Neural progenitor cell (in vitro differentiated cells): ENCODE results near the gene CSF3R. TPM values are rescaled to one million over a fixed set of nuclear protein-coding genes. Genes with fewer than 3 reads are reported as not detected.
"Not testable (repeated sequence)": the region's sequence is repeated elsewhere in the genome, so short reads cannot be mapped to it uniquely, and the experiment has no call there.

Experiments used
- DNase-seq: peaks from one replicate; pipeline ENCODE4 v3.0.0-alpha.2; 2016; ENCODE audit warnings: low spot score
- H2AFZ ChIP-seq: fragments of 200-600 bp; sonication (generic); replicated peaks from 2 replicates; pipeline ENCODE4 v1.6.1; 2016; ENCODE audit warnings: antibody characterized with exemption
- H3F3A ChIP-seq: fragments of 200-600 bp; sonication (generic); 2 replicates; pipeline ENCODE4 v1.6.1; 2016; ENCODE audit warnings: antibody characterized with exemption, low read depth
- H3K27ac ChIP-seq: fragments of 200-600 bp; sonication (generic); 2 replicates; pipeline ENCODE4 v1.5.1; 2016; ENCODE audit warnings: mild to moderate bottlenecking
- H3K27me3 ChIP-seq: fragments of 200-600 bp; sonication (generic); 2 replicates; pipeline ENCODE4 v1.6.1; 2016; ENCODE audit warnings: mild to moderate bottlenecking, moderate library complexity
- H3K36me3 ChIP-seq: fragments of 200-600 bp; sonication (generic); 2 replicates; pipeline ENCODE4 v1.5.1; 2016
- H3K4me1 ChIP-seq: fragments of 200-600 bp; sonication (generic); 2 replicates; pipeline ENCODE4 v1.6.1; 2016; ENCODE audit warnings: mixed run types
- H3K4me2 ChIP-seq: fragments of 200-600 bp; sonication (generic); 2 replicates; pipeline ENCODE4 v1.6.1; 2016
- H3K4me3 ChIP-seq: fragments of 200-600 bp; sonication (generic); 2 replicates; pipeline ENCODE4 v1.5.1; 2016
- H3K79me2 ChIP-seq: fragments of 200-600 bp; sonication (generic); 2 replicates; pipeline ENCODE4 v1.6.1; 2016; ENCODE audit warnings: low read depth
- H3K9ac ChIP-seq: fragments of 200-600 bp; sonication (generic); 2 replicates; pipeline ENCODE4 v1.6.1; 2016
- H3K9me3 ChIP-seq: fragments of 200-600 bp; sonication (generic); 2 replicates; pipeline ENCODE4 v1.5.1; 2016; ENCODE audit warnings: low read depth
- H4K20me1 ChIP-seq: fragments of 200-600 bp; sonication (generic); 2 replicates; pipeline ENCODE4 v1.6.1; 2016; ENCODE audit warnings: low read depth
- H3K27ac Mint-ChIP-seq: 3 replicates; pipeline ENCODE4 v1.8.0; 2021; ENCODE audit warnings: mixed read lengths
- H3K27me3 Mint-ChIP-seq: 2 replicates; pipeline ENCODE4 v1.8.0; 2022; ENCODE audit warnings: low read depth, mild to moderate bottlenecking, inconsistent platforms, moderate library complexity, mixed read lengths; ENCODE audit not compliant: insufficient read depth
- H3K36me3 Mint-ChIP-seq: 3 replicates; pipeline ENCODE4 v1.8.0; 2021; ENCODE audit warnings: mixed read lengths
- H3K4me1 Mint-ChIP-seq: 3 replicates; pipeline ENCODE4 v1.8.0; 2021; ENCODE audit warnings: mixed read lengths
- H3K4me3 Mint-ChIP-seq: 3 replicates; pipeline ENCODE4 v1.8.0; 2021; ENCODE audit warnings: mild to moderate bottlenecking, moderate library complexity, mixed read lengths
- H3K9me3 Mint-ChIP-seq: 3 replicates; pipeline ENCODE4 v1.8.0; 2020; ENCODE audit warnings: mixed read lengths
- EZH2 ChIP-seq: fragments of 200-600 bp; sonication (generic); IDR thresholded peaks from 2 replicates; pipeline ENCODE4 v1.6.1; 2017; ENCODE audit warnings: antibody characterized with exemption, mild to moderate bottlenecking, moderate library complexity
- EZH2phosphoT487 ChIP-seq: fragments of 200-600 bp; sonication (generic); IDR thresholded peaks from 2 replicates; pipeline ENCODE4 v1.6.1; 2017; ENCODE audit warnings: antibody characterized with exemption
- total RNA-seq: library from RNA; depleted of rRNA; stranded (reverse); fragments of >200 nt; gene quantifications from 2 replicates; pipeline ENCODE4 v1.2.3, GENCODE V29; 2015; ENCODE audit warnings: low replicate concordance
- TF ChIP-seq, protein P1 (sequence below): fragments of 200-600 bp; sonication (generic); IDR thresholded peaks from 2 replicates; pipeline ENCODE4 v1.5.1; 2017; ENCODE audit warnings: antibody characterized with exemption, mild to moderate bottlenecking

The CSF3R gene
- total RNA-seq, 1 donor from 2014 or later: not detected

DNA sequence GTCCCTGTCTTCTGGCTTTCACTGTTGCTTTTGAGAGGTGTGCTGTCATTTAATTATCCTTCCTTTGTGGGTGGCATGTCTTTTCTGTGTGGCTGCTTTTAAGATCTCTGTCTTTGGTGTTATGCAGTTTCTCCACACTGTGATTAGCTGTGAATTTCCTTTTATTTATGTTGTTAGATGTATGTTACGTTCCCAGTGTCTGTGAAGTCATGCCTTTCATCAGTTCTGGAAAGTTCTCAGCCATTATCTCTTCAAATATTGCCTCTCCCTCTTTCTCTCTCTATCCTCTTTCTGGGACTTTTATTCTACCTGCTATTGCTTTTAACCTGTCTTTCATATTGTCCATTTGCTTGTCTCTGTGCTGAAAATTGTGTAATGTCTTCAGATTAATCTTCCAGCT is 21.0 kb upstream of the CSF3R start:
- no peak overlapping the region for H2AFZ ChIP-seq

DNA sequence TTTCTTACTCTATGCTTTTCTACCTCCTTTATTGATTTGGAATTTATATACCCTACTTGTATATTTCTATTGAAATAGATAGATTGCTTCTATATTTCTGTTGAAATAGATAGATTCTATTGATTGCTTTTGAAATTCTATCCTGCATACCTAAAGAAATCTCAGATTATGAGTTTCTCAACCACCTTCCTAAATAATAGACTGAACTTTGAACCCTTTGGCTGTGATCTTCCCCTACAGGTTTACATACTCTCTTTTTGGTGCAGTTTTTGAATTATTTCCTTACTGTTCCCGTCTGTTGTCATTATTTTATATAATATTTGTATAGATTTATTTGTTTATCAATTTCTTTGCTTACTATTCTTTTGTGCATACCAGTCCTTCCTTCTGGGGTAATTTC is 20.4 kb upstream of the CSF3R start:
- H3K9me3 Mint-ChIP-seq: no peaks in the 10 kb centered on the region
- no peak overlapping the region for H3K4me3 Mint-ChIP-seq
- Histone ChIP-seq H3K4me2 (no peak overlapping the region), H3K4me1 (peaks cover 4% of the 10 kb centered on the region), H3K36me3 (no peaks in the 10 kb centered on the region), H3K27ac (no peak overlapping the region), H3K79me2 (no peaks in the 10 kb centered on the region), H2AFZ (no peak overlapping the region), H3K9ac (no peak overlapping the region), H3K27me3 (peaks cover 18% of the 10 kb centered on the region), H4K20me1 (no peaks in the 10 kb centered on the region), H3K9me3 (no peaks in the 10 kb centered on the region), H3F3A (no peaks in the 10 kb centered on the region), H3K4me3 (no peak overlapping the region)
- no peaks in the 10 kb centered on the region for H3K36me3 Mint-ChIP-seq
- no peak overlapping the region for H3K27ac Mint-ChIP-seq
- H3K27me3 Mint-ChIP-seq: peaks cover 6% of the 10 kb centered on the region
- TF ChIP-seq EZH2: no peak
- TF ChIP-seq, protein P1, sequence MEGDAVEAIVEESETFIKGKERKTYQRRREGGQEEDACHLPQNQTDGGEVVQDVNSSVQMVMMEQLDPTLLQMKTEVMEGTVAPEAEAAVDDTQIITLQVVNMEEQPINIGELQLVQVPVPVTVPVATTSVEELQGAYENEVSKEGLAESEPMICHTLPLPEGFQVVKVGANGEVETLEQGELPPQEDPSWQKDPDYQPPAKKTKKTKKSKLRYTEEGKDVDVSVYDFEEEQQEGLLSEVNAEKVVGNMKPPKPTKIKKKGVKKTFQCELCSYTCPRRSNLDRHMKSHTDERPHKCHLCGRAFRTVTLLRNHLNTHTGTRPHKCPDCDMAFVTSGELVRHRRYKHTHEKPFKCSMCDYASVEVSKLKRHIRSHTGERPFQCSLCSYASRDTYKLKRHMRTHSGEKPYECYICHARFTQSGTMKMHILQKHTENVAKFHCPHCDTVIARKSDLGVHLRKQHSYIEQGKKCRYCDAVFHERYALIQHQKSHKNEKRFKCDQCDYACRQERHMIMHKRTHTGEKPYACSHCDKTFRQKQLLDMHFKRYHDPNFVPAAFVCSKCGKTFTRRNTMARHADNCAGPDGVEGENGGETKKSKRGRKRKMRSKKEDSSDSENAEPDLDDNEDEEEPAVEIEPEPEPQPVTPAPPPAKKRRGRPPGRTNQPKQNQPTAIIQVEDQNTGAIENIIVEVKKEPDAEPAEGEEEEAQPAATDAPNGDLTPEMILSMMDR: no peak
- TF ChIP-seq EZH2phosphoT487: no peak
- no peak for DNase-seq
- H3K4me1 Mint-ChIP-seq: peaks cover 4% of the 10 kb centered on the region

More for the DNA sequence above, 21.0 kb upstream of the CSF3R start:
- no peak overlapping the region for H3K27ac Mint-ChIP-seq
- Histone ChIP-seq H3K27ac (no peak overlapping the region), H3K27me3 (peaks cover 16% of the 10 kb centered on the region), H3K4me3 (no peak overlapping the region), H3K36me3 (no peaks in the 10 kb centered on the region), H4K20me1 (no peaks in the 10 kb centered on the region), H3K9me3 (no peaks in the 10 kb centered on the region), H3K4me2 (no peak overlapping the region), H3F3A (no peaks in the 10 kb centered on the region), H3K4me1 (peaks cover 4% of the 10 kb centered on the region), H3K9ac (no peak overlapping the region), H3K79me2 (no peaks in the 10 kb centered on the region)
- no peaks in the 10 kb centered on the region for H3K36me3 Mint-ChIP-seq
- DNase-seq: no peak
- peaks cover 9% of the 10 kb centered on the region for H3K27me3 Mint-ChIP-seq
- TF ChIP-seq EZH2 (no peak), EZH2phosphoT487 (no peak)
- TF ChIP-seq, protein P1: no peak
- peaks cover 6% of the 10 kb centered on the region for H3K4me1 Mint-ChIP-seq
- no peak overlapping the region for H3K4me3 Mint-ChIP-seq
- no peaks in the 10 kb centered on the region for H3K9me3 Mint-ChIP-seq

DNA sequence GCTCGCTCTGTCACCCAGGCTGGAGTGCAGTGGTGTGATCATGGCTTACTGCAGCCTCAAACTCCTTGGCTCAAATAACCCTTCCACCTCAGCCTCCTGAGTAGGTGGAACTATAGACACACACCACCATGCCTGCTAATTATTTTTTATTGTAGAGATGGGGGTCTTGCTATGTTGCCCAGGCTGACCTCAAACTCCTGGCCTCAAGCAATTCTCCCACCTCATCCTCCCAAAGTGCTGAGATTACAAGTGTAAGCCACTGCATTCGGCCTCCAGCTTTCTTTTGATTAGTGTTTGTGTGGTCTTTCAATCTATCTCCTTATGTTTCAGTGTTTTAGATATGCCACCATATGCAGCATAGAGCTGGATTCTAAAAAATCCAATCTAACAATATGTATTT is 19.9 kb upstream of the CSF3R start:
- H3K27ac Mint-ChIP-seq: no peak overlapping the region
- Histone ChIP-seq H4K20me1 (no peaks in the 10 kb centered on the region), H3K27ac (no peak overlapping the region), H3F3A (no peaks in the 10 kb centered on the region), H3K9me3 (no peaks in the 10 kb centered on the region), H3K4me2 (no peak overlapping the region), H3K27me3 (peaks cover 23% of the 10 kb centered on the region), H3K4me1 (peaks cover 4% of the 10 kb centered on the region), H2AFZ (no peak overlapping the region), H3K9ac (no peak overlapping the region), H3K4me3 (no peak overlapping the region), H3K36me3 (no peaks in the 10 kb centered on the region), H3K79me2 (no peaks in the 10 kb centered on the region)
- peaks cover 3% of the 10 kb centered on the region for H3K4me1 Mint-ChIP-seq
- TF ChIP-seq EZH2 (no peak), EZH2phosphoT487 (no peak)
- TF ChIP-seq, protein P1: no peak
- H3K36me3 Mint-ChIP-seq: no peaks in the 10 kb centered on the region
- no peak overlapping the region for H3K4me3 Mint-ChIP-seq
- no peaks in the 10 kb centered on the region for H3K9me3 Mint-ChIP-seq
- DNase-seq: no peak
- peaks cover 6% of the 10 kb centered on the region for H3K27me3 Mint-ChIP-seq

- not testable (repeated sequence) for H3K4me1 Mint-ChIP-seq, H3F3A ChIP-seq, H4K20me1 ChIP-seq, H3K27ac ChIP-seq, H3K4me1 ChIP-seq, H3K27ac Mint-ChIP-seq, H3K36me3 Mint-ChIP-seq, H3K36me3 ChIP-seq, H3K79me2 ChIP-seq, H3K9ac ChIP-seq, H3K4me2 ChIP-seq, H2AFZ ChIP-seq, H3K4me3 ChIP-seq, DNase-seq, H3K4me3 Mint-ChIP-seq, H3K9me3 ChIP-seq, H3K9me3 Mint-ChIP-seq, H3K27me3 Mint-ChIP-seq
- peaks cover 28% of the 10 kb centered on the region for H3K27me3 ChIP-seq
These were observed 19.2 kb upstream of the CSF3R start for GRCh38 chr1:36501911-36502310.
